HepG2 (cell line): ENCODE measurements around the gene MT1A. TPM values are rescaled to one million over a fixed set of nuclear protein-coding genes. Genes with fewer than 3 reads are reported as not detected.

Experiments used
- ARHGAP35 ChIP-seq: sonication (generic); formaldehyde crosslinking; IDR thresholded peaks from 2 replicates; pipeline ENCODE4 v1.9.0; 2022; ENCODE audit warnings: mild to moderate bottlenecking, inconsistent platforms, moderate library complexity, missing genetic modification reagents, borderline replicate concordance
- ATF7 ChIP-seq, 2 experiments: fragments of 450-650 bp in 1 of 2; sonication (generic) in 1 of 2; formaldehyde crosslinking in 1 of 2; IDR thresholded peaks; 2 replicates each; pipeline versions ENCODE4 v1.4.0 to v1.6.1; 2016 to 2020; ENCODE audit warnings: antibody characterized with exemption in 1 of 2, mild to moderate bottlenecking in 1 of 2, missing genetic modification reagents in 1 of 2
- GLI4 ChIP-seq: sonication (generic); formaldehyde crosslinking; IDR thresholded peaks from 2 replicates; pipeline ENCODE4 v1.5.1; 2020; ENCODE audit warnings: missing genetic modification reagents, mild to moderate bottlenecking, moderate library complexity, borderline replicate concordance
- GLMP ChIP-seq: sonication (generic); formaldehyde crosslinking; IDR thresholded peaks from 2 replicates; pipeline ENCODE4 v1.9.0; 2021; ENCODE audit warnings: missing genetic modification reagents, mild to moderate bottlenecking, borderline replicate concordance
- MAFF ChIP-seq: IDR thresholded peaks from 2 replicates; pipeline ENCODE4 v1.6.1; 2011; ENCODE audit warnings: low read depth, low read length, improper control_type of control experiment
- NCOR1 ChIP-seq: fragments of 200-600 bp; sonication (generic); IDR thresholded peaks from 2 replicates; pipeline ENCODE4 v1.7.0; 2017; ENCODE audit warnings: antibody characterized with exemption, low read length, borderline replicate concordance
- NR0B2 ChIP-seq: sonication (generic); formaldehyde crosslinking; IDR thresholded peaks from 2 replicates; pipeline ENCODE4 v1.4.0; 2020; ENCODE audit warnings: mild to moderate bottlenecking, missing genetic modification reagents
- NR2C2 ChIP-seq: sonication (generic); formaldehyde crosslinking; IDR thresholded peaks from 2 replicates; pipeline ENCODE4 v1.4.0; 2020; ENCODE audit warnings: missing genetic modification reagents, mild to moderate bottlenecking, moderate library complexity, borderline replicate concordance
- POGK ChIP-seq: sonication (generic); formaldehyde crosslinking; conservative IDR thresholded peaks from 2 replicates; pipeline ENCODE4 v1.8.0; 2022; ENCODE audit warnings: mild to moderate bottlenecking, moderate library complexity, missing genetic modification reagents
- PRDM4 ChIP-seq: sonication (generic); formaldehyde crosslinking; IDR thresholded peaks from 2 replicates; pipeline ENCODE4 v1.9.0; 2021; ENCODE audit warnings: missing genetic modification reagents, borderline replicate concordance
- RBFOX2 ChIP-seq: fragments of 200-400 bp; formaldehyde crosslinking; IDR thresholded peaks from 2 replicates; pipeline ENCODE4 v1.6.1; 2017; ENCODE audit warnings: low read depth, mild to moderate bottlenecking, low read length
- RNF2 ChIP-seq: fragments of 450-650 bp; conservative IDR thresholded peaks from 2 replicates; pipeline ENCODE4 v1.6.1; 2016; ENCODE audit warnings: low read depth
- SIX4 ChIP-seq: sonication (generic); formaldehyde crosslinking; IDR thresholded peaks from 2 replicates; pipeline ENCODE4 v1.4.0; 2020; ENCODE audit warnings: missing genetic modification reagents
- SMARCE1 ChIP-seq: fragments of 450-650 bp; IDR thresholded peaks from 2 replicates; pipeline ENCODE4 v1.6.1; 2017; ENCODE audit warnings: borderline replicate concordance
- TSC22D2 ChIP-seq: sonication (generic); formaldehyde crosslinking; IDR thresholded peaks from 2 replicates; pipeline ENCODE4 v1.5.1; 2020; ENCODE audit warnings: missing genetic modification reagents, mild to moderate bottlenecking, borderline replicate concordance
- ZC3H13 ChIP-seq: sonication (generic); formaldehyde crosslinking; IDR thresholded peaks from 2 replicates; pipeline ENCODE4 v1.8.1; 2023; ENCODE audit warnings: mild to moderate bottlenecking, missing genetic modification reagents, moderate library complexity
- ZNF274 ChIP-seq: sonication (generic); formaldehyde crosslinking; IDR thresholded peaks from 2 replicates; pipeline ENCODE4 v1.5.1; 2020; ENCODE audit warnings: mild to moderate bottlenecking, missing genetic modification reagents
- ZNF562 ChIP-seq: sonication (generic); formaldehyde crosslinking; IDR thresholded peaks from 2 replicates; pipeline ENCODE4 v1.8.0; 2022; ENCODE audit warnings: missing genetic modification reagents, borderline replicate concordance
- ZNF607 ChIP-seq: sonication (generic); formaldehyde crosslinking; IDR thresholded peaks from 2 replicates; pipeline ENCODE4 v1.5.1; 2020; ENCODE audit warnings: missing genetic modification reagents, mild to moderate bottlenecking, borderline replicate concordance
- ZNF619 ChIP-seq: sonication (generic); formaldehyde crosslinking; IDR thresholded peaks from 2 replicates; pipeline ENCODE4 v1.4.0; 2020; ENCODE audit warnings: mild to moderate bottlenecking, missing genetic modification reagents
- ZNF709 ChIP-seq: sonication (generic); formaldehyde crosslinking; IDR thresholded peaks from 2 replicates; pipeline ENCODE4 v1.5.0; 2020; ENCODE audit warnings: mild to moderate bottlenecking, missing genetic modification reagents
- ZNF710 ChIP-seq: sonication (generic); formaldehyde crosslinking; IDR thresholded peaks from 2 replicates; pipeline ENCODE4 v1.5.0; 2020; ENCODE audit warnings: mild to moderate bottlenecking, missing genetic modification reagents, borderline replicate concordance
- polyA plus RNA-seq, 8 experiments: library from polyadenylated mRNA; depleted of rRNA in 3 of 8; stranded (reverse) in 7 of 8; unstranded in 1 of 8; fragments of >200 nt; fragmentation: Illumina TruSeq in 4 of 8; extraction: Trizol in 4 of 8; gene quantifications; 2 replicates each; pipeline versions ENCODE4 v1.2.1 to v1.2.3, GENCODE V29; 2011 to 2016; ENCODE audit warnings: low read depth in 4 of 8, missing spikeins in 1 of 8, mixed read lengths in 1 of 8; ENCODE audit not compliant: insufficient read depth in 1 of 8
- total RNA-seq, 5 experiments: library from RNA; depleted of rRNA; stranded (reverse); fragments of >200 nt; fragmentation: Illumina TruSeq; extraction: Trizol; gene quantifications; 2 replicates each; pipeline ENCODE4 v1.2.3, GENCODE V29; 2016; ENCODE audit warnings: low read depth in 1 of 5

MT1A gene
- total and polyA plus RNA-seq, 2 of the 13 experiments (the other 11 are each of a cell fraction or from before 2014, with no cell fraction given) = 8.3 to 10.4 TPM

- TF ChIP-seq SMARCE1 (no peak), ZNF709 (CRISPR knock-in tag) (no peak), ZNF710 (no peak), GLMP (no peak), TSC22D2 (CRISPR knock-in tag) (no peak), MAFF (no peak), ZNF274 (CRISPR knock-in tag) (no peak), RNF2 (no peak), ZC3H13 (CRISPR knock-in tag) (peak; percentile 59; the same call in 1 of the 2 replicates), ATF7 (IDR thresholded peaks at IDR 0.05) (no peak), ATF7 (CRISPR knock-in tag; IDR thresholded peaks at IDR 0.05) (peak; percentile 76; the same call in 1 of the 2 replicates), NCOR1 (no peak), NR0B2 (CRISPR knock-in tag) (no peak), ARHGAP35 (no peak), SIX4 (no peak), POGK (CRISPR knock-in tag) (0 out of 2 replicates have a peak, but pooled peaks have one; percentile 46), ZNF562 (CRISPR knock-in tag) (no peak), ZNF607 (no peak; the same call in 1 of the 2 replicates), NR2C2 (CRISPR knock-in tag) (no peak), PRDM4 (CRISPR knock-in tag) (no peak), ZNF619 (CRISPR knock-in tag) (no peak; the same call in 1 of the 2 replicates), GLI4 (CRISPR knock-in tag) (no peak), RBFOX2 (no peak)
These were observed 28.4 kb upstream of the MT1A start (continued) for GRCh38 chr16:56610017-56610608.
